ENCODE results near the gene RASD1.

The RASD1 gene

GRCh38 chr17:17496189-17497064 is at the start of gene RASD1:
Gene RASD1 (minus strand): TSS chr17:17496395. CDS start chr17:17496181, 214 bp downstream.
- DNase-seq, result peak; percentile 72 to 81

GRCh38 chr17:17545984-17546383 is 49.8 kb upstream of the RASD1 start:
- DNase-seq, result no peak

- DNase-seq, result no peak
Observed at GRCh38 chr17:17545031-17545820, 49.0 kb upstream of the RASD1 start.

- DNase-seq, result no peak
Observed at GRCh38 chr17:17542906-17543635, 46.9 kb upstream of the RASD1 start.

GRCh38 chr17:17541640-17542001 is 45.4 kb upstream of the RASD1 start:
- no peak for DNase-seq

- DNase-seq, result no peak
Observed at GRCh38 chr17:17540935-17541639, 44.9 kb upstream of the RASD1 start.

GRCh38 chr17:17540278-17540906 is 44.2 kb upstream of the RASD1 start:
- DNase-seq, result no peak

- DNase-seq, result no peak
Observed at GRCh38 chr17:17539591-17539990, 43.4 kb upstream of the RASD1 start.

GRCh38 chr17:17538417-17539391 is 42.5 kb upstream of the RASD1 start:
- no peak for DNase-seq

- DNase-seq, result no peak
Observed at GRCh38 chr17:17537311-17538099, 41.3 kb upstream of the RASD1 start.

- DNase-seq, result no peak
Observed at GRCh38 chr17:17536702-17537101, 40.5 kb upstream of the RASD1 start.

- DNase-seq, result no peak
Observed at GRCh38 chr17:17535957-17536356, 39.8 kb upstream of the RASD1 start.

GRCh38 chr17:17533901-17534441 is 37.8 kb upstream of the RASD1 start:
- no peak for DNase-seq

- no peak for DNase-seq
Observed at GRCh38 chr17:17532991-17533390, 36.8 kb upstream of the RASD1 start.

- DNase-seq, result no peak
Observed at GRCh38 chr17:17531156-17531555, 35.0 kb upstream of the RASD1 start.

- DNase-seq, result no peak
Observed at GRCh38 chr17:17528696-17529652, 32.8 kb upstream of the RASD1 start.

- no peak for DNase-seq
Observed at GRCh38 chr17:17527956-17528500, 31.8 kb upstream of the RASD1 start.

GRCh38 chr17:17527534-17527933 is 31.3 kb upstream of the RASD1 start:
- no peak for DNase-seq

All from stimulated activated CD4-positive, alpha-beta T cell treated with anti-CD3 and anti-CD28 coated beads, Interleukin-2, amount 100 ng/mL, for 48 hours (primary cell).